Measurements from ENCODE around the gene BPIFB2. TPM values are rescaled to one million over a fixed set of nuclear protein-coding genes. Genes with fewer than 3 reads are reported as not detected.

Gene BPIFB2
- polyA plus RNA-seq, 1 donor from 2014 or later, result not detected

DNA sequence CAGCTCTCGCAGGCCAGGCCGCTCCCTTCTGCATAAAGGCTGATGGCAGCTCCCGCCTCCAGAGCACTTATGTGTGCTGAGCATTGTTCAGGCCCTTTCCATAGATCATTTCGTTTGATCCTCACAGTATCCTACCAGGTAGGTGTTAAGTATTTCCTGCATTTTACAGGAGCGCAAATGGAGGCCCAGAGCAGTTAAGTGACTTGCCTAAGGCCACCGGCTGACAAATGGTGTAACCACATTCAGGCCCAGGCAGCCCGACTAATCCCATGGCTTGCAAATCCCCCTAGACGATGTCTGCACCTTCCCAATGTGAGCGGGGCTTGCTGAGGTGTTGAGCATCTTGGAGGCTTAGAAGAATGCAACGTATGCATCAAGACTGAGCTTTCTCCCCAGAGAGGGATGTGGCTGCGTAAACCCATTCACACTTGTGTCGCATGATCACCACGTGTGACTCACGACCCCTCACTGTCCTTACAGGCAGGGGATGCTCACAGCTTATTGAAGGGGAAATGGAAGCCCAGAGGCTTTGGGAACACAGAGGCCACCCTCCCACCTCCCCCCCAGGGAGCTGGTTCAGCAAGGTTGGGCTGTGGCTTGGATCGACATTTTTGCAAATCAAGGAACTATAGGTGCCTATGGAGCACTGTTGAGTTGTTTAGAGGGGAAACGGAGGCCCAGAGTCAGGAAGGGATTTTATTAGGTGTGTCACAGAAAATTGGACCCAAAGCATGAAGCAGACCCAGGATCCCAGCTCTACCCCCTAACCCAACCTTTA lies 7.0 kb downstream of the BPIFB2 start:
- Mint-ChIP-seq H3K4me1 (peaks cover 0 to 3% (median 2%) of the 10 kb centered on the region in 3 donors), H3K27me3 (peaks cover 2% of the 10 kb centered on the region), H3K27ac (no peak overlapping the region), H3K9me3 (no peaks in the 10 kb centered on the region), H3K36me3 (no peaks in the 10 kb centered on the region), H3K4me3 (no peak overlapping the region)

GRCh38 chr20:33015114-33015484 lies 7.6 kb downstream of the BPIFB2 start:
- Mint-ChIP-seq H3K27ac (no peak overlapping the region), H3K27me3 (peaks cover 2% of the 10 kb centered on the region), H3K36me3 (no peaks in the 10 kb centered on the region), H3K4me1 (peaks cover 0 to 3% (median 2%) of the 10 kb centered on the region in 3 donors), H3K9me3 (no peaks in the 10 kb centered on the region), H3K4me3 (no peak overlapping the region)

GRCh38 chr20:33015700-33016580 lies 8.4 kb downstream of the BPIFB2 start:
- Mint-ChIP-seq H3K27ac (no peak overlapping the region), H3K27me3 (peaks cover 2% of the 10 kb centered on the region), H3K4me1 (peaks cover 0 to 3% (median 2%) of the 10 kb centered on the region in 3 donors), H3K9me3 (no peaks in the 10 kb centered on the region), H3K4me3 (no peak overlapping the region), H3K36me3 (no peaks in the 10 kb centered on the region)

- peaks cover 0 to 8% (median 7%) of the 10 kb centered on the region in 3 donors for H3K4me1 Mint-ChIP-seq
- H3K36me3 Mint-ChIP-seq, result no peaks in the 10 kb centered on the region
- H3K9me3 Mint-ChIP-seq, result no peaks in the 10 kb centered on the region
- H3K27ac Mint-ChIP-seq, result no peak overlapping the region
- H3K4me3 Mint-ChIP-seq, result no peak overlapping the region
- peaks cover 2% of the 10 kb centered on the region for H3K27me3 Mint-ChIP-seq
These were observed 9.1 kb downstream of the BPIFB2 start for GRCh38 chr20:33016581-33017109.

DNA sequence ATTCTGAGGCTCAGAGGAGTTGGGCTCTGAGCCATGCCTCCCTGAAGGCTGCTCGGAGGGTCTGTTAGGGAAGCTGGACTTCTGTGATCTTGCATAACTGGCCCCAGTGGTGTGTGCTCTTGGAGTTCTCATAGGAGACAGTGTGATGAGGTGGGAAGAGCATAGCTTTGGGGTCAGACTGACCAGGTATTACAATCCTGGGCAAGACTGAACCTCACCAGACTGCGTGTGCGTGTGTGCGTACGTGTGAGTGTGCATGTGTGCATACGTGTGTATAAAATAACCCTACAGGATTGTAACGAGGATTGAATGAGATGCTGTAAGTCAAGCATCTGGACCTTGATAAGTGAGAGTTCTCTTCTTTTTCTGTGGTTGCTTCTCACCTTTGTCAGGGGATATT lies 10.0 kb downstream of the BPIFB2 start:
- no peaks in the 10 kb centered on the region for H3K9me3 Mint-ChIP-seq
- H3K27me3 Mint-ChIP-seq, result peaks cover under 1% of the 10 kb centered on the region
- H3K36me3 Mint-ChIP-seq, result no peaks in the 10 kb centered on the region
- no peak overlapping the region for H3K4me3 Mint-ChIP-seq
- no peak overlapping the region for H3K27ac Mint-ChIP-seq
- H3K4me1 Mint-ChIP-seq, result peaks cover 0 to 8% (median 7%) of the 10 kb centered on the region in 3 donors

DNA sequence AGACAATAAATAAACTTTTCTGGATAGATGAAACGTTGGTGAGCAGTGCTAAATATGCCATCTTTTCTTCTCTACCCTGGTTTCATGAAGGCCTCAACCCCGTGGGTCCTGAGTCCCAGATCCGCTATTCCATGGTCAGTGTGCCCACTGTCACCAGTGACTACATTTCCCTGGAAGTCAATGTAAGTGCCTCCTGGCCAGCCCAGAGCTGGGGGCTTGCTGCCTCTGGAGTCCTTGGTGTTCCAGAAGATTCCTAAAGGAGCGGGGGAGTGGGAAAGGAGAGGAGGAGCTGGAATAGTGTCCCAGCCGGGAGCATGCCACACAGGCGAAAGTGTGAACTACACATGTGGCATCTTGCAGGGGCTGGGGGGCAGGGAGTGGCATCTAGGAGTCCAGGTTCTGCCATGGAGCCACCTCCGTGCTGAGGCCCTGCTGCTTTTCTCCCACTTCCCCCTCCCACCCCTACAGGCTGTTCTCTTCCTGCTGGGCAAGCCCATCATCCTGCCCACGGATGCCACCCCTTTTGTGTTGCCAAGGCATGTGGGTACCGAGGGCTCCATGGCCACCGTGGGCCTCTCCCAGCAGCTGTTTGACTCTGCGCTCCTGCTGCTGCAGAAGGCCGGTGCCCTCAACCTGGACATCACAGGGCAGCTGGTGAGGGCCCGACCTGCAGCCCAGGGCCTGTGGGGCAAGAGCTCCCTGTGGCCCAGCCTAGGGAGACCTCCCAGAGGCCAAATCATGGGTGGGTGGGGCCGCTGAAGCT lies 10.8 kb downstream of the BPIFB2 start:
- Mint-ChIP-seq H3K9me3 (no peaks in the 10 kb centered on the region), H3K4me1 (peaks cover 0 to 8% (median 7%) of the 10 kb centered on the region in 3 donors), H3K36me3 (no peaks in the 10 kb centered on the region), H3K4me3 (no peak overlapping the region), H3K27me3 (no peaks in the 10 kb centered on the region), H3K27ac (no peak overlapping the region)

DNA sequence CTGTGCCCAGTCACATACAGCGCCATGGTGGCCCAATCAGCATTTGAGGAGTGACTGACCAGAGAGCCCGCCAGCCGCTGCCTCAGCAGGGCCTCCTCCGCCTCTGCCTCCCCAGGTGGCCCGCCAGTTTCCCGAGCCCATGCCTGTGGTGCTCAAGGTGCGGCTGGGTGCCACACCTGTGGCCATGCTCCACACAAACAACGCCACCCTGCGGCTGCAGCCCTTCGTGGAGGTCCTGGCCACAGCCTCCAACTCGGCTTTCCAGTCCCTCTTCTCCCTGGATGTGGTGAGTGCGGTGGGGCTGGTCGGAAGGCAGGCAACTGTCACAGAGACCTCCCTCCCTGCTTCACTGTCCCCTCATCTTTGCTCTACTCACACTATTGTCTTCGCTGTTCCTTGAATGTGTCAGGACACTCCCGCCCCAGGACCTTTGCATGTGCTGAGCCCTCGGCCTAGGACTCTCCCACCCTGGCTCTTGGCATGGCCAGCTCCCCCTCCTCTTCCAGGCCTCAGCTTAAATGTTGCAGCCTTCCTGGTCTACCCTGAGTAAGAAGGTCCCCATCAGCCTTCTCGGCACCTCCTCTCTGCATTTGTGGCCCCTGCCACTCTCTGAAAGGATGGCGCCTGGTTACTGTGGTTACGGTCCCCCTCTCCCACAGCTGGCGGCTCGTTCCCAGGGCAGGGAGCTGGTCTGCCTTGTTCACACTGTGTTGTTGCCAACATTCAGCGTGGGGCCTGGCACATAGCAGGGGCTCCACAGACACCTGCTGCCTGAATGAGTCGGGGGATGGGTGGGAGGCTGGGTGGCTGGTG lies 12.2 kb downstream of the BPIFB2 start:
- Mint-ChIP-seq H3K4me1 (peaks cover 0 to 8% (median 7%) of the 10 kb centered on the region in 3 donors), H3K36me3 (no peaks in the 10 kb centered on the region), H3K27me3 (no peaks in the 10 kb centered on the region), H3K27ac (peak overlapping the region in 1 of 3 donors; percentile 54), H3K9me3 (no peaks in the 10 kb centered on the region), H3K4me3 (no peak overlapping the region)

- no peaks in the 10 kb centered on the region for H3K36me3 Mint-ChIP-seq
- H3K9me3 Mint-ChIP-seq, result no peaks in the 10 kb centered on the region
- no peak overlapping the region for H3K4me3 Mint-ChIP-seq
- H3K27ac Mint-ChIP-seq, result peak overlapping the region in 1 of 3 donors; percentile 54
- peaks cover 0 to 8% (median 7%) of the 10 kb centered on the region in 3 donors for H3K4me1 Mint-ChIP-seq
- no peaks in the 10 kb centered on the region for H3K27me3 Mint-ChIP-seq
These were observed 13.0 kb downstream of the BPIFB2 start for GRCh38 chr20:33020278-33021161.

- no peaks in the 10 kb centered on the region for H3K27me3 Mint-ChIP-seq
- H3K9me3 Mint-ChIP-seq, result no peaks in the 10 kb centered on the region
- peaks cover 0 to 5% (median 5%) of the 10 kb centered on the region in 3 donors for H3K4me1 Mint-ChIP-seq
- no peak overlapping the region for H3K4me3 Mint-ChIP-seq
- no peaks in the 10 kb centered on the region for H3K36me3 Mint-ChIP-seq
- H3K27ac Mint-ChIP-seq, result no peak overlapping the region
These were observed 14.4 kb downstream of the BPIFB2 start for GRCh38 chr20:33021879-33022278.

GRCh38 chr20:33022289-33022688 lies 14.8 kb downstream of the BPIFB2 start:
- H3K4me1 Mint-ChIP-seq, result peaks cover 0 to 5% (median 5%) of the 10 kb centered on the region in 3 donors
- no peak overlapping the region for H3K27ac Mint-ChIP-seq
- H3K36me3 Mint-ChIP-seq, result no peaks in the 10 kb centered on the region
- H3K27me3 Mint-ChIP-seq, result no peaks in the 10 kb centered on the region
- H3K9me3 Mint-ChIP-seq, result no peaks in the 10 kb centered on the region
- no peak overlapping the region for H3K4me3 Mint-ChIP-seq

DNA sequence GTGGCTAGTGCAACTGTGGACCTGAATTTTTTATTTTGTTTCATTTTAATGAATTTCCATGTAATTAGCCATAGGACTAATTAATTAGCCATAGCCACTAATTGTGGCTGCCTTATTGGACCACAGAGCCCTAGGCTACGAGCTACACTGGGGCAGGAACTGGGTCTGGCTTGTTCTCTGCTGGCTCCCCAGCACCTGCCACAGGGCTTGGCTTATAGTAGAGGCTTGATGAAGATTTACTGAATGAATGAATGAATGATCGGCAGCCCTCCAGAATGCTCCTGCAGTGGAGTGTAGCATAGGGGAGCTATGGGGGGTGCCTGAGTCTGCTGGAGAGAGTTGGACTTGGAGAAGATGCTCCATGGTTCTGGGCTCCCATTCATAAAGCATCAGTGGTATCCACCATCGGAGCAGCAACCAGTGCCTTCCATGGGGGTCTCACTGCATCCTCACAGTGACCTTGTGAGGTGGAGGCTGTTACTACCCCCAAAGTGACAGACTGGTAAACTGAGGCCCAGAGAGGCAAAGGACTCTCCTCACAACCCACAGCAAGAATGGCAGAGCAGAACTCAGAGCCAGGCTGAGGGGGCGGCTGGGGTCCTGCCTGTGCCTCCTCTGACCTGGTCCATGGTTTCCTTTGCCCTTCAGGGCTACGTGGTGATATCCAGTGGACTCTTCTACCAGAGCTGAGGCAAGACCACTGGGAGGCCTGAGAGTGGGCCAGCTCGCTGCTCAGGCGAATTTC lies 15.4 kb downstream of the BPIFB2 start:
- Mint-ChIP-seq H3K9me3 (no peaks in the 10 kb centered on the region), H3K27me3 (no peaks in the 10 kb centered on the region), H3K36me3 (no peaks in the 10 kb centered on the region), H3K27ac (no peak overlapping the region), H3K4me3 (no peak overlapping the region), H3K4me1 (peaks cover 0 to 5% (median 5%) of the 10 kb centered on the region in 3 donors)

GRCh38 chr20:33023439-33024242 lies 16.1 kb downstream of the BPIFB2 start:
- no peak overlapping the region for H3K27ac Mint-ChIP-seq
- no peaks in the 10 kb centered on the region for H3K27me3 Mint-ChIP-seq
- no peaks in the 10 kb centered on the region for H3K36me3 Mint-ChIP-seq
- H3K4me1 Mint-ChIP-seq, result peaks cover 0 to 5% (median 5%) of the 10 kb centered on the region in 3 donors
- H3K4me3 Mint-ChIP-seq, result no peak overlapping the region
- H3K9me3 Mint-ChIP-seq, result no peaks in the 10 kb centered on the region
